Hematopoietic multipotent progenitor cell treated with erythropoietin and hydrocortisone succinate and interleukin-3 and kit ligand, for 17 days (in vitro differentiated cells): ENCODE measurements around the gene ROR1.

ENCODE experiments used
- DNase-seq: peaks from one replicate; pipeline ENCODE4 v3.0.0-alpha.2; 2015; ENCODE audit warnings: low spot score

The ROR1 gene

GRCh38 chr1:63974966-63975365, 201.1 kb downstream of the ROR1 start:
- no peak for DNase-seq

- no peak for DNase-seq
Observed at GRCh38 chr1:63975481-63975880, 201.7 kb downstream of the ROR1 start.

GRCh38 chr1:63976006-63976405, 202.2 kb downstream of the ROR1 start:
- no peak for DNase-seq

GRCh38 chr1:63977466-63977865, 203.6 kb downstream of the ROR1 start:
- no peak for DNase-seq

GRCh38 chr1:63980740-63981407, 207.1 kb downstream of the ROR1 start:
- no peak for DNase-seq

- DNase-seq = no peak
Observed at GRCh38 chr1:63981408-63981773, 207.6 kb downstream of the ROR1 start.

GRCh38 chr1:63982201-63982600, 208.4 kb downstream of the ROR1 start:
- DNase-seq = no peak

- DNase-seq = no peak
Observed at GRCh38 chr1:63983391-63984256, 209.8 kb downstream of the ROR1 start.

- no peak for DNase-seq
Observed at GRCh38 chr1:63984257-63984929, 210.6 kb downstream of the ROR1 start.

- no peak for DNase-seq
Observed at GRCh38 chr1:63984930-63985290, 211.1 kb downstream of the ROR1 start.

GRCh38 chr1:63987014-63987627, 213.3 kb downstream of the ROR1 start:
- DNase-seq = no peak

- DNase-seq = no peak
Observed at GRCh38 chr1:63987628-63988024, 213.8 kb downstream of the ROR1 start.

- no peak for DNase-seq
Observed at GRCh38 chr1:63988941-63989340, 215.1 kb downstream of the ROR1 start.

GRCh38 chr1:63991685-63992084, 217.9 kb downstream of the ROR1 start:
- DNase-seq = no peak

GRCh38 chr1:64000021-64000420, 226.2 kb downstream of the ROR1 start:
- DNase-seq = no peak

- no peak for DNase-seq
Observed at GRCh38 chr1:64001038-64001437, 227.2 kb downstream of the ROR1 start.

GRCh38 chr1:64004451-64005025, 230.7 kb downstream of the ROR1 start:
- no peak for DNase-seq

- no peak for DNase-seq
Observed at GRCh38 chr1:64005801-64006200, 232.0 kb downstream of the ROR1 start.

GRCh38 chr1:64006276-64007051, 232.6 kb downstream of the ROR1 start:
- no peak for DNase-seq

- DNase-seq = no peak
Observed at GRCh38 chr1:64010316-64010715, 236.5 kb downstream of the ROR1 start.

- no peak for DNase-seq
Observed at GRCh38 chr1:64013395-64013794, 239.6 kb downstream of the ROR1 start.

GRCh38 chr1:64019818-64020217, 246.0 kb downstream of the ROR1 start:
- no peak for DNase-seq
